ENCODE results near the gene CCNG1.
"Not testable (repeated sequence)": the region's sequence is repeated elsewhere in the genome, so short reads cannot be mapped to it uniquely, and the experiment has no call there.

Gene CCNG1

DNA sequence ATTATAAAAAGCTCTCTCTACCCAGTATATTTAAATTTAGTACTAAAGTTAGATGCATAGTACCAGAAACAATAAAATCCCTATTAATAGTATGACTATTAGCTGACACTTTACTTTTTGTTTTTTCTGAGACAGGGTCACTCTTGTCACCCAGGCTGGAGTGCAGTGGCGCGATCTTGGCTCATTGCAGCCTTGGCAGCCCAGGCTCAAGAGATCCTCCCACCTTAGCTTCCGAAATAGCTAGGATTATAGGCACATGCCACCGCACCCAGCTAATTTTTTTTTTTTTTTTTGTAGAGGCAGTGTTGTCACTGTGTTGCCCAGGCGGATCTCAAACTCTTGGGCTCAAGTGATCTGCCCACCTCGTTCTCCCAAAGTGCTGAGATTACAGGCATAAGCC, 8.0 kb downstream of the CCNG1 start:
- no peak for DNase-seq

DNA sequence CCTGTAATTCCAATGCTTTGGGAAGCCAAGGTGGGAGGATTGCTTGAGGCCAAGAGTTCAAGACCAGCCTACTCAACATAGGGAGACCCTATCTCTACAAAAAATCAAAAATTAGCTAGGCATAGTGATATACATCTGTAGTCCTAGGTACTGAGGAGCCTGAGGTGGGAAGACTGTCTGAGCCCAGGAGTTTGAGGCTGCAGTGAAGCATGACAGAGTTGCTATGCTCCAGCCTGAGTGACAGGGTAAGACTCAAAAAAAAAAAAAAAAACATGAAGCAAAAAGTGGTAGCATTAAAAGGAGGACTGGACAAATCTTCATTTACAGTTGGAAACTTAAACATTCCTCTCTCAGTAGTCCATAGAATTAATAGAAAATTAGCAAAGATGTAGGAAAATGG, 9.8 kb downstream of the CCNG1 start:
- DNase-seq = no peak

GRCh38 chr5:163447875-163448274, 10.5 kb downstream of the CCNG1 start:
- DNase-seq = no peak

GRCh38 chr5:163448491-163448890, 11.1 kb downstream of the CCNG1 start:
- no peak for DNase-seq

DNA sequence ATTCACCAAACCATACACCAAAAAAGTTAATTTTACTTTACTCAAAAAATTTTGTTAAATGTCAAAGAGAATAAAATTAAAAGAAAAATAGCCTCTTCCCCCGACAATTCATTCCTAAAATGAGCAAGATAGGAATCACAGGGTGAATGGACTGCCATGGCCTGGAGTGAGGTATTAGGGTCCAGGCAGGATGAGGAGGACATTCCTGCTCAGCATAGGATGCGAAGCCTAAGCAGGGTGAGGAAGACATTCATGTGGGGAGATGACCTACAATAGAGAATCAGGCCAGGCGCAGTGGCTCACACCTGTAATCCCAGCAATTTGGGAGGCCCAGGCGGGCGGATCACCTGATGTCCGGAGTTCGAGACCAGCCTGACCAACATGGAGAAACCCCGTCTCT, 14.1 kb downstream of the CCNG1 start:
- no peak for DNase-seq

- no peak for DNase-seq
Observed at GRCh38 chr5:163453705-163454104, 16.3 kb downstream of the CCNG1 start.

DNA sequence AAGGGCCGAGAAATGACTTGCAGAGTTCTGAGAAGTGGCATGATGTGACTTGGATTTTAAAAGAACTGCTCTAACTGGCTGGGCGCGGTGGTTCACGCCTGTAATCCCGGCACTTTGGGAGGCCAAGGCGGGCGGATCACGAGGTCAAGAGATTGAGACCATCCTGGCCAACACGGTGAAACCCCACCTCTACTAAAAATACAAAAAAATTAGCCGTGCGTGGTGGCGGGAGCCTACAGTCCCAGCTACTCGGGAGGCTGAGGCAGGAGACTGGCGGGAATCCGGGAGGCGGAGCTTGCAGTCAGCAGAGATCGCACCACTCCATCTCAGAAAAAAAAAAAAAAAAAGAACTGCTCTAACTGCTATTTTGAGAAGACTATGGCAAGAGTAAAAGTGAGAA, 18.0 kb downstream of the CCNG1 start:
- DNase-seq = not testable (repeated sequence)

DNA sequence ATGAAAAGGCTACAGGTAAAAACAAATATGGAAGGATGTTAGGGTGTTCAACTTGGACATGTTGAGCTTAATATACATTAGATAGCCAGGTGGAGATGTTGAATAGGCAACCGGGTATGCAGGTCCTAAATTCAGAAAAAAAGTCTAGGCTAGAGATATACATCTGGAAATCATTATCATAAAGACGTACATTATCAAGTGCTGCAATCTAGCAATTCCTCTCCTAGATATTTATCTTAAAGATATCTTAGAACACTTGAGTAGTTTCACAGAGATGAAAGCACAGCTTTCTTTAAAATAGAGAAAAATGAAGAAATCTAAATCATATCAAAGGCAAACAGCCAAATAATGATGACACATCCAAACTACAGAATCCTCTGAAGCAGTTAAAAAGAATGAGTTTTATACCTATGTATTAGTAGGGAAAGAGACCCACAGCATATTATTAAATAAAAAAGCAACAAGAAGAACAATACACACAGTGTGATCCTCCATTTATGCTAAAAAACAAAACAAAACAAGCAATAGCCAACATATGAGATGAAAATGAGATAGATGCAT, 18.7 kb downstream of the CCNG1 start:
- DNase-seq = no peak

DNA sequence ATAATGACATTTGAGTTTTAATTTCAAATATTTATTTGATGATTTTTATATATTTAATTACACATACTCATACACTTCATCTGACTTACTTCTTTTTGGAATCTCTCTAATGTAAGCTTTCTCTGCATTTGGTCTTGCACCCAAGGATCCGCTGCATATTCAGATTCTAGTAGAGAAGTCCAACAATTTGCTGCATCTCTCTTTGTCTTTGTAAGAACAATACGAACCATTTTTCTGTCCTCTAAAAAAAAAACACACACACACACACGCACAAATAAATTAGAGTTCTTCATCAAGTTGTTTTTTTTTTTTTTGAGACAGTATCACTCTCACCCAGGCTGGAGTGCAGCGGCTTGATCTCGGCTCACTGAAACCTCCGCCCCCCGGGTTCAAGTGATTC, 19.4 kb downstream of the CCNG1 start:
- no peak for DNase-seq

DNA sequence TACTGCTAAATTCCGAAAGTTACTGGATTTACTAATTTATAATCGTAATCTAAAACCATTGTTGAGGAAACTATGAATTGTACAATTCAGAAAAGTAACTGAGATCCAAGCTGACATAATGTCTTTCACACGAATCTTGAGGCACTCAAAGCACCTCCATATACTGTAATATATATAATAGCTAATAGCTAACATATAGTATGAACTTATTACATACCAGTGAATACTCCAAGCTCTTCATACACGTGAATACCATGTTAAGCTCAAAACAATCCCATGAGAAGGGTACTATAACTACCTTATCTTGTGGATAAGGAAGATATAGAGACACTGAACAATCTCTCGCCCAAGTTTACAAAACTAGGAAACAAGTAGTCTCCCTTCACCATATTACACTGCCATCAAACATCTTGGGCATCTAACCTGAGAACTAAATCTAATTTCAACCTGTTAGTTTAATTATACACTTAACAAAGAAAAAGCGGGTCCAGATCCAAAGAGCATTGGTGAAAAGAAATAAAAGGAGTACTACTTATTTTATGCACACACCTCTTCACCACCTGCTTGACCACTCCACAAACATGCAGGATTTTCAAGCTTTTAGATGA, 21.5 kb downstream of the CCNG1 start:
- no peak for DNase-seq

DNA sequence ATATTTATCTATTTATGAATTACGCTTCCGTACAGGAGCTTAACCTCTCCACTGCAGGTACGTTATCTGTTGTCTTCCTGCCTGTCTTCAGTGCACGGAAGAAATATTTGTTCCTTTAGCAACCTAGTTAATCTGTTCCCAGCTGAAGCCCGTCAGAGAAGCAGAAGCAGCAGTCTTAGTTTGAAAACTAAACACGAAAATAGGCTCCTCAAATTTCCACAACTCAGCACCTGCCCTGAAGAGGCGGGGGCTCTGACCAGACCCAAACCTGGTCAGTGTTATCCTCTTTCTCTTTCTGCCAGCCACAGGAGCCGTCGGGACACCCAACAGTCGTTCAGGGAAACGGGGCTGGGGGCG, 22.0 kb downstream of the CCNG1 start:
- DNase-seq = no peak

GRCh38 chr5:163459819-163460561, 22.6 kb downstream of the CCNG1 start, which contains the start of gene NUDCD2:
Gene NUDCD2 (minus strand): TSS chr5:163460102. CDS start chr5:163460050, 52 bp downstream.
- DNase-seq = peak; percentile 98

DNA sequence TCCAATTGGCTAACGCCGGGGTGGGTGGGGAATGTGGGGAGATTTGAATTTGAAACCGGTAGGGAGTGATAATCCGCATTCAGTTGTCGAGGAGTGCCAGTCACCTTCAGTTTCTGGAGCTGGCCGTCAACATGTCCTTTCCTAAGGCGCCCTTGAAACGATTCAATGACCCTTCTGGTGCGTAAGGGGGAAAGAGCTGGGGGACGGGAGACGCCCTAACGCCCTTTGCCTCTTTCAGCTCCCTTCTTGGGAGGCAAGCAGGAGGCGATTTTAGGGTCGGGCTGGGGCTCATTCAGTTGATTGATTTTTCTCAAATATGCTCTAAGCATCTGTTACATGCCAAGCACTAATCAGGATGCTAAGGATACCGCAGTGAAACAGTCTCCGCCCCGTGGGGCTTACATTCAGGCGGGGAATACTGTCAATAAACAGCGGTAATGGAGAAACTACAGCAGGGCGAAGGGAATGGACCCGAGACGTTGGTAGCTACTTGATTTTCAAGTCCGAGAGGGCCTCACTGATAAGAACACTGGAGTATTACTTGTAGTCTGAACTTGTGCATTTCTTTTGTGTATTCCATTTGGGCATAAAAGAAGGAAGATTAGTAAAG, 23.3 kb downstream of the CCNG1 start, which contains the start of gene HMMR:
Gene HMMR (plus strand): TSS at position 71 of the 610 bp plus-strand sequence. CDS start 61 bp downstream, at position 132.
- DNase-seq = peak; percentile 55

DNA sequence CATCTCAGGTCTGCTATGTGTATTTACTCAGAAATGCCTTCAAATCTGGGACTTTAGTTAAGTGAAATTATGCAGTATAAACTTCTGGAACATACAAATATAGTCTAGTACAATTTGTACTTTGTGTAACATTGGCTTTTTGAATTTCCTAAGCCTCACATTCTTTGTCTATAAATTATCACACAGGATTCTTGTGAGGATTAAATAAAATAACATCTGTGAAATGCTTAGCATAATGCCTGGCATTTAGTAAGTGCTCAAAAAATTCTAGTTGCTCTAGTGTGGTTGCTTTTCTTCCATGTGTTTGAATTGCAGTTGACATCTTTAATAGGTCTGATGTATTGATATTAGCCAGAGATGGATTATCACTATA, 25.7 kb downstream of the CCNG1 start:
- DNase-seq = no peak

- no peak for DNase-seq
Observed at GRCh38 chr5:163467682-163468081, 30.3 kb downstream of the CCNG1 start.

DNA sequence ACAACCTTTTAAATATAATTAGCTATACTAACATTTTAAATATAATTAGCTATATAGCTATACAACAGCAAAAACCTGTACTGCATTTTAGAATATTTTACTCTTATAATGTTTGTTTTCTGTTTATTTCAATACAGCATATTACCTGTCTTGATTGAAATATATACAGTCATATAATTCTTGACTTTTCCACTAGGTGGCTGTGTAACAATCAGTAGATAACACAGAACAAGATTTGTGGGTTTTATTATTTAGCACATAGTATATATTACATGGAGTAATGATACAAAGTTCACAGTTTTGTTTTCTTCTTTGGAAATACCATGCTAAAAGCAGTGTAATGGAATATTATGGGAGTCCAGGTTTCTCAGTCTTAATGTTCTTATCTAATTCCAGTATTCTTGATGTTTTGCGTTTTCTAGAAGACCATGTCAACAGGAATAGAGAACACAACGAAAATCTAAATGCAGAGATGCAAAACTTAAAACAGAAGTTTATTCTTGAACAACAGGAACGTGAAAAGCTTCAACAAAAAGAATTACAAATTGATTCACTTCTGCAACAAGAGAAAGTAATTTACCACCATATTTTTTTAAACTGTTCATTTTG, 36.3 kb downstream of the CCNG1 start:
- no peak for DNase-seq

DNA sequence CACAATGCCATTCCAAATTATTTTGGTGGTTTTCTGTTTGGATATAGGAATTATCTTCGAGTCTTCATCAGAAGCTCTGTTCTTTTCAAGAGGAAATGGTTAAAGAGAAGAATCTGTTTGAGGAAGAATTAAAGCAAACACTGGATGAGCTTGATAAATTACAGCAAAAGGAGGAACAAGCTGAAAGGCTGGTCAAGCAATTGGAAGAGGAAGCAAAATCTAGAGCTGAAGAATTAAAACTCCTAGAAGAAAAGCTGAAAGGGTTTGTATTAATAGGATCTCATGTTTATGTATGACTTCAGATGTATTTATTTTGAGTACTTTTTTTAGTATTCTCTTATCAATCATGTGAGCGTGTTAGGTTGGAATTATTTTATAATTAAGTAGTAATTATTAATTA, 38.0 kb downstream of the CCNG1 start:
- DNase-seq = no peak

DNA sequence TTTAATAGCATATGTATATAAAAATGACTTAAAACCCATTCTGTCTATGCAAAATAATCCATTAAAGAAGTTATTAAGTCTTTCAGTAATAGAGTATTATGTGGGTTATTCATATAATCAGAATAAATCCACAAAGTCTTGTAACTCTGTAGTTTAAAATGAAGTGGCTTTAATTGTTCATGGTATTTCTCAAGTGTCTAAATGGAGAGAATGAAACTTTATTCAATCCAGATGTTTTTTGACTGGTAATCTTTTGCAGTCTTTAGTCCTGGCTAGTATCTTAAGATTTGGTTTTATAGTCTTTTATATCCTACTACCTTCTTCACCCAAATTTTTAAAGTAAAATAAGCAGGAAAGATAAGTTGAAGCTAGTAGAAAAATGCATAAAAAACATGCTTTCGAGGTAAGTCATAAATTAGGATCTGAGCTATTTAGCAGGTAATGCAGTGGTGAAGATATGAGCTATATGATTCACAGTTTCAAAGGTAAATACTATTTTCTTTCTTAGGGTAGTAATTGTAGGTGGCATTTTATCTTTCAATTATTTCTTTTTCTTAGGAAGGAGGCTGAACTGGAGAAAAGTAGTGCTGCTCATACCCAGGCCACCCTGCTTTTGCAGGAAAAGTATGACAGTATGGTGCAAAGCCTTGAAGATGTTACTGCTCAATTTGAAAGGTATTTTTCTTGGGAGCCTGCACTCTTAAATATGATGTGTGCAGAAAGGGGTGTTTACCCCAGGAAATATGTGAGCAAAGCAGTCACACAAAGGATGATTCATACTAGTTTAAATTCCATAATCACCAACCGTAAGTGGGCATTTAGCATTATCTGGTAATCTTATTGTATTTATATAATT, 41.0 kb downstream of the CCNG1 start:
- no peak for DNase-seq

DNA sequence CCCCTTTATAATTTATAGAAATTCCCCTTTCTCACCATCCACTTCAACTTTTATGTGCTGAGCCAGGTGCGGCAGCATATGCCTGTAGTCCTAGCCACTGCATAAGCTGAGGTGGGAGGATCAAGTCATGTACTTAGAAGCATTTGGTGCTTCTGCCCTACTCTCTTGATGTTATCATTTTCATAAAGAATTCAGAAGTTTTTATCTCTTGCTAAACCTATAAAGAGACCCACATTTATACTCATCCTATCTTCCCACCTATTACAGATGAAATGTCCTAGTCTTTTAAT, 41.5 kb downstream of the CCNG1 start:
- DNase-seq = no peak

GRCh38 chr5:163489055-163489744, 51.8 kb downstream of the CCNG1 start:
- DNase-seq = no peak

- no peak for DNase-seq
Observed at GRCh38 chr5:163489745-163490075, 52.3 kb downstream of the CCNG1 start.

Measured in NCI-H2029 (cell line).